Umbilical cord (tissue), 2 donors: Measurements from ENCODE around the gene SELENOO. TPM values are rescaled to one million over a fixed set of nuclear protein-coding genes. Genes with fewer than 3 reads are reported as not detected.
A peak's percentile ranks its signal among the peaks of the same experiment; 100 is the strongest.
"Not testable (repeated sequence)": the region's sequence is repeated elsewhere in the genome, so short reads cannot be mapped to it uniquely, and the experiment has no call there.

ENCODE experiments used
- DNase-seq: peaks from one replicate; pipeline ENCODE4 v3.0.0-alpha.2; 2015; ENCODE audit warnings: low spot score
- total RNA-seq: library from RNA; depleted of rRNA; stranded (reverse); fragments of >200 nt; gene quantifications from one replicate; pipeline ENCODE4 v1.2.3, GENCODE V29; 2014; ENCODE audit warnings: low replicate concordance; ENCODE audit not compliant: insufficient read depth

SELENOO gene
- total RNA-seq = 6.3 TPM

DNA sequence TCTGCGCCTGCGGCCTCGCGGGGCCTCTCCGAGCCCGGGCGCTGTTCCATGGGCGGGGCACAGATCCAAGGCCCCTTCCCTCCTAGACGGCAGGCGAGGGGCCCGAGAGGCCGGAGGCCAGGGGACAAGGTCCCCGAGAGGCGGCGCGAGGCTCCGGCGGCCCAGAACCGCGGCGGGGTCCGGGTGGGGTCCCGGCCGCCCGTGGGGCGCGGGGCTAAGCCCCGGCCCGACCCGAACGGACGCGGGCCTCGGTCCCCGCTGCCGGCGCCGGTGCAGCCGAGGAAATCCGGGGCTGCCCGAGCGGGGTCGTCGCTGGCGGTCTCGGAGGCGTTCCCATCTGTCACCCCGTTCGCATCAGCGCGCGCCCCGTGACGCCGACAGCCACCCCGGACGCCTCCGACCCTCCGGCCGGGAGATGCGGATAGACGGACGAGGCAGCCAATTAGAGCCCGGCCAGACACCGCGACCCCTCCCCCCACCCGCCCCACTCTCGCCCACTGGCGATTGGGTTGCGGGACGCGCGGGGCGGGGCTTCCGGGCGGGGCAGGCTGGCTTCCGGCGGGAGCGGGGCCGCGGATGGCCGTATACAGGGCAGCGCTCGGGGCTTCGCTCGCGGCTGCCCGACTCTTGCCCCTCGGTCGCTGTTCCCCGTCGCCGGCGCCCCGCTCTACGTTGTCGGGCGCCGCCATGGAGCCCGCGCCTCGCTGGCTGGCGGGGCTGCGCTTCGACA, at the start of gene SELENOO:
Gene SELENOO (plus strand): TSS at position 551 of the 730 bp plus-strand sequence. CDS start 26 bp downstream, at position 577.
- peak; percentile 93 for DNase-seq

DNA sequence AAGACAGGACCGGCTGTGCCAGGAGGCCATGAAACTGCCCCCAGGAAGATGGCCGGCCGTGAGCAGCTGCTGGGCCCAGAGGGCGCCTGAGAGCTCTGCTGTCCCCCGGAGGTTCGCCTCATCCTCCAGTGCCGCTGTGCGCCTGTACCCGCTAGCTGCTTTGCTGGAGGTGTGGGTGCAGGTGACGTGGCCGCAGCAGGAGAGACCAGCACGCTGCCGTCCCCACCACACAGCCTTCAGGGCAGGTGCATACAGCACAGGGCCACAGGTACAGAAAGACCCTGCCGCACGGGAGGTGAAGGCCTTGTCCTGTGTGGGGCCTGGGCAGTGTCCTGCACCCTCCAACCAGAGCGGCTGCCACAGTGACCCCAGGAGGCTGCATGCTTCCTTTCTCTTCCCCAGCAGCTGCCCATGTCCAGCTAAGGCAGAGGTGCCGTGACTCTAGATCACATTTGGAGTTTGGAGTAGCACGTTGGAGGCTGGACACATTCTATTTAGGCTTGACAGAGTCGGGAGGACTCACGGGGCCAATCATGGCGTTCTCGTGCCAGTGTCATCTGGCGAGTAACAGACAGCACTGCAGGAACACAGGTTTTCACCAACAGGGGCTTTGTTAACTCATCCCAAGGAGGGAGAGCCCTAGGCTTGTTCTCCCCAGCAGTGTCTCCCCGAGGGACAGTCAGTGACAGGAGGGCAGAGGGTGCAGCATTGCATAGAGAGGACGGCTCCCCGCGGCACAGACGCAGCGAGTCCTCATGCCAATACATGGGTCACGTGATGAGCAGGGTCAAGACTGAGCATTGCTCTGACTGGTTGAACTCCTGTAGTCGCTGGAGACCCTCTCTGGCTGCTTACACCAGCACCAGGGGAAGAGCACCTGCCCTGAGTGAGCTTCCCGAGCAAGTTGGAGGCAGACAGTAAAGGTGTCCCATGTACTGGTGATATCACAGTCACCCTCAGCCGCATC, 49.0 kb upstream of the SELENOO start:
- DNase-seq = no peak

GRCh38 chr22:50153056-50153755, 47.6 kb upstream of the SELENOO start:
- no peak for DNase-seq

DNA sequence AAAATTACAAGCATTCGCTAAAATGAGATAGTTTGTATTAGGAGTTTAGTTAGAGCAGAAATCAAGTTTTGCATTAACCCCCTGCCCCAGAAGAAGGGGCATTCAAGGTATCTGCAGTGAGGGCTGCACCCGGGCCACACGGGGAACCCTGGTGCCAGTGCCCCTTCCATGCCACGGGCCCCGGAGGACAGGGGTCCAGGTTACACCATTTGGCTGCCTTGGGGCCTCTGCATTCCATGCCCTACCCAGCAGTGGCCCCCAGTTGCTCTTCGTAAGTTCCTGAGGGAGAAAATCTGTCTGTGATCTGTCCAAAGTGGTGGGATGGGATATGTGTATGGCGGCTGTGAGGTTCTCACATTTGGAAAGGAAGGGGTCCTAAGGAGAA, 47.1 kb upstream of the SELENOO start:
- no peak for DNase-seq

- no peak for DNase-seq
Measured at GRCh38 chr22:50157709-50158375, 43.0 kb upstream of the SELENOO start.

GRCh38 chr22:50160947-50161346, 39.9 kb upstream of the SELENOO start:
- DNase-seq = no peak

DNA sequence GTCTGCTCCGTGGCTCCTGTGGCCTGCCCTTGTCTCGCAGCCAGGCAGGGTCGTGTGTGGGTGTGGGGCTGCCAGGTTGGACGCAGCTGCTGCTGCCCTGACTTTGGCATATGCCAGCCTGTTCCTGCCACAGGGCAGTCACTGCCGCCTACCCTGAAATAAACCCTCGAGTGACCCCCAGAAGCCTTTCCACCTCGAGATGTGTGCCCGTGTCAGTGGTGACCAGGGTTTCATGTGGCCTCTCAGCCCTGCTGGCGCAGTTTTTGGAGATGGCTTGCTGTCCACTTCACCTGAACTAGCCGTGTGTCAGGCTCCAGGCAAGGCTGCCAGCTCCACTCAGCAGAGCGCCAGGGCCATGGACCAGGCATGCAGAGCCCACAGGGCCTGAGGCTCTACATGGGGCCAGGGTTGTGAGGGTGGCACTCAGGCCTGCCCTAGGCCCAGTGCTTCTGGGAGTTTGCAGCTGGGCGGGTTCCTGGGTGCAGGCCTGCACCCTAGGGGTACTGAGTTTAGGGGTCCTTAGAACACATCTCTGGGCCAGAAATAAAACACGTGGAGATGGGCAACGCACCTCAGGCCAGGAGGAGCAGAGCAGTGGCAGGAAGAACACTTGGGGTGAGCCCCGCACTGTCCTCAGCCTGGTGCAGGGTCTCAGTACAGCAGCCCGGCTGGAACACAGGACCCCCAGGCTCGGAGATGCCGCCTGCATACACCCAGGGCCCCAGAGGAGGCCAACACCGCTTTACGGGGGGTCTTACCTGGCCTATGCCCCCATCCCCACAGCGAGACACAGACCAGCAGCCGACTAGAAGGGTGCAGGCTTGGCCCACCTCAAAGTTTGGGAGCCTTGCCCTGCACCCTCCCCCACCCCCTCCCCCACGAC, 39.1 kb upstream of the SELENOO start:
- DNase-seq = no peak

DNA sequence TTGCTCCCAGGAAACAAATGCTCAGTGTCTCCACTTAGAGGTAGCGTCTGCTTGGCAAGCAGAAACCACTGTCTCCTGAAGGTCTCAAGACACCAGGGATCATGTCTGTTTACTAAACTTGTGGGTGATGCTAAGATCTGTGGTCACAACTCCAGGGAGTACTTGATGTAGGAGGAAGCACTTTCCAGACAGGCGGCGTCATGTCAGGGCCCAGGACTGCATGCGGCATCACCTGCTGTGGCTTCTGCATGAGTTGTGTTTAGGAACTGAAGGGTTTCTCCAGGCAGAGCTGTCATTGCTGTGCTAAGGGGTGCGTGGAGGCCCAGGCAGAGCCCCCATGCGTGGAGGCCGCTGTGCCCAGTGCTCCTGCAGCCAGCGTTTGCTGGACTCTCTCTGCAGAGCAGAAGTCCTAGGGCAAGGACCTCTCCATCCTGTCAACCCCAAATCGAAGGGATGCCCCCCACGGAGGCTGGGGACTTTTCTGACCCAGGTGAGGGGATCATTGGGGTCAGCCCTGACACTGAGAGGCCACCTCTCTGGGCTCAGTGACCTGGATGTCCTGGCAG, 38.3 kb upstream of the SELENOO start:
- no peak for DNase-seq

DNA sequence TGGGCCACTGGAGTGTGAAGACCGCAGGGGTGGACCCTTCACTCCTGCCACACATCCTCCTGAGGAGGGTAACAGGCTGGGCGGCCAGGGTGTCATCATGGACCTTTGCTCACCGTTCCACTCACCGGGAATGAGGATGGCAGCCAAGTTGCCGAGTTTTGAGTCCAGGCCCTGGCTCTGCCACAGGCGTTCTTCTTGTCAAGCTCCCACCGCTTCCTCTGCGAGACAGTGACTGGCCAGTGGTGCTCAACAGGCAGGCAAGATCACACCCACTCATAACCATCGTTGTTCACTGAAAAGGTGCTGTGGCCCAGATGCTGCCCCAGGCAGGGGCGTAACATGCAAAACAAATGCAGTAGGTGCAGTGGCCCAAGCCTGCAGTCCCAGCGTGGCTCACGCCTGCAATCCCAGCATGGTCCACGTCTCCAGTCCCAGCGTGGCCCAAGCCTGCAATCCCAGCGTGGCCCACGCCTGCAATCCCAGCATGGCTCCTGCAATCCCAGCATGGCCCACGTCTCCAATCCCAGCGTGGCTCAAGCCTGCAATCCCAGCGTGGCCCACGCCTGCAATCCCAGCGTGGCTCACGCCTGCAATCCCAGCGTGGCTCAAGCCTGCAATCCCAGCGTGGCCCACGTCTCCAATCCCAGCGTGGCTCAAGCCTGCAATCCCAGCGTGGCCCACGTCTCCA, 35.2 kb upstream of the SELENOO start:
- DNase-seq = no peak

DNA sequence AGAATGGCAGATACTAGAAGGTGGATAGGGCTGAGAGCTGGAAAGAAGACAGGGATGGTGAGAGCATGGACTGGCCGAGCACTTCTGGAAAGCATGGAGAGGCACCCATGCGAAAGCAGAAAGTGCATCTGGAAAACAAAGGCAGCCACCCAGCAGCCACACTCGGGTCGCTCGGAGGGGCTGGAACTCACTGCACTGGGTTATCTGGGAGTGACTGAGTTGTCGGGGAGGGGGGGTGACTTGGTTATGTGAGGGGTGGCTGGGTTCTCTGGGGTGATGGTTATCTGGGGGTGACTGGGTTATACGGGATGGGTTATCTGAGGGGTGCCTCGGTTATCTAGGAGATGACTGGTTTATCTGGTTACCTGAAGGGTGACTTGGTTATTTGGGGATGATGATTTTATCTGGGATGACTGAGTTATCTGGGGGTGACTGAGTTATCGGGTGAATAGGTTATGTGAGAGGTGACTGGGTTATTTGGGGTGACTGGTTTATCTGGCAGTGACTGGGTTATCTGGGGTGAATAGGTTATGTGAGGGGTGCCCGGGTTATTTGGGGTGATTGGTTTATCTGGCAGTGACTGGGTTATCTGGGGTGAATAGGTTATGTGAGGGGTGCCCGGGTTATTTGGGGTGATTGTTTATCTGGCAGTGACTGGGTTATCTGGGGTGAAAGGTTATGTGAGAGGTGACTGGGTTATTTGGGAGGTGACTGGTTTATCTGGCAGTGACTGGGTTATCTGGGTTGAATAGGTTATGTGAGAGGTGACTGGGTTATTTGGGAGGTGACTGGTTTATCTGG, 32.9 kb upstream of the SELENOO start:
- no peak for DNase-seq

DNA sequence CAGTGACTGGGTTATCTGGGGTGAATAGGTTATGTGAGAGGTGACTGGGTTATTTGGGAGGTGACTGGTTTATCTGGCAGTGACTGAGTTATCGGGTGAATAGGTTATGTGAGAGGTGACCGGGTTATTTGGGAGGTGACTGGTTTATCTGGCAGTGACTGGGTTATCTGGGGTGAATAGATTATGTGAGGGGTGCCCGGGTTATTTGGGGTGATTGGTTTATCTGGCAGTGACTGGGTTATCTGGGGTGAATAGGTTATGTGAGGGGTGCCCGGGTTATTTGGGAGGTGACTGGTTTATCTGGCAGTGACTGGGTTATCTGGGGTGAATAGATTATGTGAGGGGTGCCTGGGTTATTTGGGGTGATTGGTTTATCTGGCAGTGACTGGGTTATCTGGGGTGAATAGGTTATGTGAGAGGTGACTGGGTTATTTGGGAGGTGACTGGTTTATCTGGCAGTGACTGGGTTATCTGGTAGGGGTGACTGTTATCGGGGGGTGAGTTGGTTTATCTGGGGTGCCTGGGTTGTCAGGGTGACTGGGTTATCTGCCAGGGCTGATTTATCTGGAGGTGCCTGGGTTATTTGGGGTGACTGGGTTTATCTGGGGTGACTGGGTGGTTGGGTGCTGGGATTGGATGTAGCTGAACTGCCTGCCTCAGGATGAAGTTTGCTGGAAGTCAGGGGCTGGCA, 32.2 kb upstream of the SELENOO start:
- not testable (repeated sequence) for DNase-seq

- DNase-seq = no peak
Measured at GRCh38 chr22:50169181-50169759, 31.5 kb upstream of the SELENOO start.

DNA sequence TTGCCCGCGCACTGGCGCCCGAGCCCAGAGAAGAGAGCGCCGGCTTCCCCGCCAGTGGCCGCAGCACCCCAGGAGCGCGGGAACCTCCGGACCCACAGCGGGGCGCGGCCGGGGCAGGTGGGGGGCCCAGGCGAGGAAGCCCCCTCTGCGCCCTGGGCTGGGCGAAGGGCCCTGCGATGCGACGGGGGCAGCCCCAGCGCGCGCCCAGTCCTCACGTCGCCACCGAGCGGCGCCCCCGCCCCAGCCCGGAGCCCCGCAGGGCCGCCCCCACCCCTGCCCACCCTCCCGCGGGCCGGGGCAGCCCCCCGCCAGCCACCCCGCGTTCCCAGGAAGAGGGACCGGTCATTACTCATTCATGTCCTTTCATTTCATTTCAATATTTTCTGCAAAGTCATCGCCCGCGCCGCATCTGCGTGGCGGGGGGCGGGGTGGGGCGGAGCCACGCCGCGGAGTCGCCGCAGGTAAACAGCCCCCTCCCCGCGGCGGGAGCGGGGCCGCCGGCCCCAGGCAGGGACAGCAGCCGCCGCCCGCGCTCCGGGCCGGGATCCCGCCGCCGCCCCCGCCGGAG, 31.0 kb upstream of the SELENOO start:
- DNase-seq = no peak

- no peak for DNase-seq
Measured at GRCh38 chr22:50170453-50171318, 30.1 kb upstream of the SELENOO start, which contains the start of gene PANX2. Gene PANX2 (plus strand): TSS chr22:50170731. CDS start chr22:50170731, 0 bp downstream.

- peak; percentile 83 for DNase-seq
Measured at GRCh38 chr22:50171319-50171964, 29.4 kb upstream of the SELENOO start.
